ENCODE data around the gene RNF207.

Gene RNF207

DNA sequence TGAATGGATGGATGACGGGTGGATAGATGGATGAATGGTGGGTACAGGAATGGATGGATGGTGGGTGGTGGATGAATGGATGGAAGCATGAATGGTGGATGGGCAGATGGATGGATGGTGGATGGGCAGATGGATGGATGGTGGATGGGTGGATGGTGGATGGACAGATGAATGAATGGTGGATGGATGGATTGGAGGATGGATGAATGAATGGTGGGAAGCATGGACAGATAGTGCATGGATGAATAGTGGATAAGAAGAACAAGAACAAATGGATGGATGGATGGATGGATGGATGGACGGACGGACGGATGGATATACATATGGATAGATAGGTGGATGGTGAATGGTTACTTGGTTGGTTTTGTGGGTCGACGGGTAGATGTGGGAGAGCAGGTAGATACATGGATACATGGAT is 30.5 kb upstream of the RNF207 start:
- no peak for DNase-seq

DNA sequence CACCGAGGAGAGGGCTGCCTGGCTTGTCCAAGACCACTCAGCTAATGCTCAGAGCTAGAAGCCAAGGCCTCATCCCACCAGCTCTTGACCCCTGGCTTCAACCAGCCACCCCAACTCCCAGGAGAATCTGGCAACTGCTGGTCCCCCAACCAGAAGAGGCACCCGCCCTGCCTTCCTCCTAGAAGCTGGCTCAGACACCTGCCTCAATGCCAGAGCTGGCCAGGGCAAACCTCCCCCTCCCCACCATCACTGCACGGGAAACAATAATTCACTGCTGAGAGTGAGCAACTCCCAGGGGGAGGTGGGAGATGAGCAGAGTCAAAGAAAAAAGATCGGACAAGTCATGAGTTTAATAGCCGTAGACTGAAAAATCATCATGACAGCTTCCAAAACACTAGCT is 29.1 kb upstream of the RNF207 start:
- no peak for DNase-seq

DNA sequence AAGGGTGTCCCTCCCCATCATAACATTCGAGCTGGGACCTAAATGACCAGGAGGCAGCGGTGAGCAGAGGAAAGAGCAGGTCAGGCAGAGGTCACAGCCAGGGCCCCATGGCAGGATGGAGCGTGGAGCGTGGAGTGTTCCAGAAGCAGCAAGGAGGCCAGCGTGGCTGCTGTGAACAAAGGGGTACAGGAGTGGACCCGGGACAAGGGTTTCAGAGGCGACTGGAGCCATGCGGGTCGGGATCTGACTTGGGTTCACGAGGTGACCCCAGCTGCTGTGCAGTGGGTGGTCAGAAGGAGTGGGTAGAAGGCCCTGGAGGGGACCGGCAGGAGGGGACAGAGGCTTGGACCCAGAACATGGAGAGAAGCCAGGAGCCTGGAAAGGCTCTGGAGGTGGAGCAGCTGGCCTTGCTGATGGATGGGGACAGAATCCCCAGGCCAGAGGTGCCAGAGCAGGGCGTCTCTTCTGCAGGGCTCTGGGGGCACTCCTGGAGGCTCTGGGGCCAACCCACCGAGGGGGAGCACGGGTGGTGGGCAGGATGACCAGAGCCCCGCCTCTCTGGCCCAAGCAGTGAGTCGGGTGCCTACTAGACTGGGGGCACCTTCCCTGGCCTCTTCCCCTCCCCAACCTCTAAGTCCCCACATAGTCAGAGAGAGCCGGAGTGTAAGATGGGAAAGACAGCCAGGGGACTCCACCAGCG is 28.1 kb upstream of the RNF207 start:
- DNase-seq, result no peak

DNA sequence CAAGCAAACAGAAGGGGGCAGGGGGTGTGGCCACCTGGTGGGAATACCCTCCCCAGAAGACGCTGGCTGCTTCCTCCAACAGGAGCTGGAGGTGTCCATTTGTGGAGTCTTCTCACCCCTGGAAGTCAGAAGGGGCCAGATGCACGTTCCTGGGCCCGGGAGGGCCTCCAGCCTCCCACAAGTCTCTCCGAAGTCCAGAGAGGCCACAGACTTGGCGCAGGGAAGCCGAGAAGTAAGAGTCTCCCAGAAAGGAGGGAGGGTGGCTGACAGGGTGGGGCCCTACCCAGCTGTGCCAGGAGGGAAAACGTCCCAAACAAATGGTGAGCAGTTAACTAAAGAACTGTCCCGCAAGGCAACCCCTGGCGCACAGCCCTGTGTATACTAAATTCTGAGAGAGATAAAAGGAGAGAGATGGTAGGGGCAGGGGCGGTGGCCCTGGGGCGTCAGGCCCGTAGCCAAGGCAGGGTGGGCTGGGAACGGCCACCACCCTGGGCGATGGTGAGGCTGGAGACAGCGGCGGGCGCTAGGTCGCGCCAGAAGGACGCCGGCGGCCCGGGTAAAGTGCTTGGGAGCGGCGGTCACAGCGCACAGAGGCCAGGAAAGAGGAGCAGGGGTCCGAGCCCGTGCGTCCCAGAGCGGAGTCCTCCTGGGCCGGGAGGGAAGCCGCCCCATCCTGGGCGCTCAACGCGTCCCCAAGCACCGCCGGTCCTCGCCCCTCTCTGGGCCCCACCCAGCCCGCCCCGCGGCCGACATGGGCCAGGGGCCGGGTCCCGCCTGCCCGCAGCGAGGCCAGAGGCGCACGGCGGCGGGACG is 27.0 kb upstream of the RNF207 start:
- DNase-seq, result no peak

GRCh38 chr1:6179564-6180175 is 26.2 kb upstream of the RNF207 start:
- no peak for DNase-seq

- no peak for DNase-seq
Measured at GRCh38 chr1:6180268-6180706, 25.6 kb upstream of the RNF207 start, which contains the start of gene CHD5. CHD5 (minus strand) TSS chr1:6180321; CDS start chr1:6180023, 298 bp downstream.

DNA sequence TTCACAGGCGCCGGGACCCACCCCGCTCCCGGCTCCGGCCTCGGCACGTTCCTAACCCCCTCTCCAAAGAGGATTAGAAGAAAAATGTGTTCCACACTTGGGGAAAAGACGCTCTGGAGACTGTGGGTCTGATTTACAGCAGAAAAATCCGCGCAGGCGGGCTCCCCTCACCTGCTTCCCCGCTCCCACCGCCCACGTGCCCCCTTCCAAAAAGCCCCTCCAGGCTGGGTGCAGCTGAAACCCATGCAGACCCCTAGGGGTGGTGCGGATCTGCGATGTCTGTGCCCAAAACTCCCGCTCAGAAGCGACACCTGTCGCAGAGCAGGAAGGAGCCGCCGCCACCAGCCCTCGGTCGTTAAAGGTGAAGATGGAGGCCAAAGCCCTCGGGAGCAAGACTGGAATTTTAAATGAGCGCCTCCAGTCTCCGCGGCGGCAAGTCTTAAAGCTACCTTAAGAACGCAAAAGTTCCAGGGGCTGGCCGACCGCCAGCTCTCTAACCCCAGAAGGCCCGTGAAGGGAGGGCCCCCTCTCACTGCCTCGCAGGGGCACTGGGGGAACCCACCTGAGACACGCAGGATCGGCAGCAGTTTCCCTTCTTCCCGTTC is 25.1 kb upstream of the RNF207 start:
- DNase-seq, result no peak

GRCh38 chr1:6181347-6181770 is 24.6 kb upstream of the RNF207 start:
- no peak for DNase-seq

GRCh38 chr1:6183520-6183989 is 22.4 kb upstream of the RNF207 start:
- no peak for DNase-seq

GRCh38 chr1:6184083-6184783 is 21.7 kb upstream of the RNF207 start:
- no peak for DNase-seq

DNA sequence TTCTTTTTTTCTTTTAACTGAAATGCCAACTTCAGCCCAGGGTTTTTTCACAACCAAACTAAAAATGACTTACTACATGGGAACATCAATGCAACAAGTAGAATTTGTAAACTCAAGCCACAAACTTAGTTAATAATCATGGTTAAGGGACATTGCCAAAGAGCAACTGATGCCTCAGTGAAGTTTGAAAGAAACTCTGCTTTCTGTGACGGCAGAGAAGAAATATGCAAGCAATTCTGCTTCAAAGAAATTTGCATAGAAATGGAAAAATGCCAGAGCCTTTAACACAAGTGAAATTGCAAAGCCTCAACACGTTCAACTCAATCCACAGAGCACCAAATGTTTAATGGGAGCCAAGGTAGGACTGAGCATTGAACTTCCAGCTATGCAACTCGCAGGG is 20.8 kb upstream of the RNF207 start:
- DNase-seq, result no peak

- DNase-seq, result peak in 1 of 2 donors; percentile 37
Measured at GRCh38 chr1:6185635-6186382, 20.1 kb upstream of the RNF207 start.

- no peak for DNase-seq
Measured at GRCh38 chr1:6188466-6188865, 17.5 kb upstream of the RNF207 start.

DNA sequence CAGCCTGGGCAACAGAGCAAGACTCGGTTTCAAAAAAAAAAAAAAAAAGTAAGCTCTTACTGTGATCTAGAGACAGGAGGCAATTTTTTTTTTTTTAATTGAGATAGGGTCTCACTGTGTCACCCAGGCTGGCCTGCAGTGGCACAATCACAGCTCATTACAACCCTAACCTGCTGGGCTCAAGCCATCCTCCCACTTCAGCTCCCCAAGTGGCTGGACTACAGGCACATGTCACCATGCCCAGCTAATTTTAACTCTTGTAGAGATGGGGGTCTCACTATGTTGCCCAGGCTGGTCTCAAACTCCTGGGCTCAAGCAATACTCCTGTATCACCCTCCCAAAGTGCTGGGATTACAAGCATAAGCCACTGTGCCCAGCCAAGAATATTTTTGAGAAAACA is 14.0 kb upstream of the RNF207 start:
- DNase-seq, result no peak

- DNase-seq, result no peak
Measured at GRCh38 chr1:6197746-6198427, 8.0 kb upstream of the RNF207 start.

DNA sequence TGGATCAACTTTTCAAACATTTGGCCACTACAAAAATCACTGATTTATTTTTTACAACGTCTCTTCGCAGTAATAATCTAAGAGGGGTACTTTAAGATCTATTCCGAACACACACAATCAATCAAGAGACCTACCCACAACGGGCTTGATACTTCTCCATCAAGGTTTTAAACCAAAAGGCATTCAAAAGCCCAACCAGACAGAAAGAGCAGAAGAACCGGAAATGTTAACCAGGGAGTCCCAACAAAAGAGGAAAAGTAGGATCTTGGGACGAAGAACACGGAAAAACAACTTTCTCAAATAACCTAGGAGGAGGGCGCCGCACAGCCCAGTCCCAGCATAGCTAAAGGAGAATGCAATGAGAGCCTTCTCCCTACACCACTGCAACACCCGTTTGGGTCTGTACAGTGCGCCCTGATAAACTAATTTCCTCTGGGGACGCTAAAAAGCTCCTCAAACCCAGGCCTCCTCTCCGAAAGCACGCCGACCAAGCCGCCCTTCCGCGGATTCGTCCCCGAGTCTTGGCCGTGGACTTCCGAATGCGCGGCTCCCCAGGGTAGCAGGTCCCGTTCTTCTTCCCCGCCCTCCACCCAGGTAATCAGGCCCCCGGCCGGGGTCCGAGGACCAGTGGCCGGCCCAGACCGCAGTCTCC is 7.1 kb upstream of the RNF207 start:
- DNase-seq, result peak in 1 of 2 donors; percentile 11

- peak; percentile 97 for DNase-seq
Measured at GRCh38 chr1:6199298-6200187, 6.4 kb upstream of the RNF207 start, which contains the start of gene RPL22. RPL22 (minus strand) TSS chr1:6199595; CDS start chr1:6199573, 22 bp downstream.

DNA sequence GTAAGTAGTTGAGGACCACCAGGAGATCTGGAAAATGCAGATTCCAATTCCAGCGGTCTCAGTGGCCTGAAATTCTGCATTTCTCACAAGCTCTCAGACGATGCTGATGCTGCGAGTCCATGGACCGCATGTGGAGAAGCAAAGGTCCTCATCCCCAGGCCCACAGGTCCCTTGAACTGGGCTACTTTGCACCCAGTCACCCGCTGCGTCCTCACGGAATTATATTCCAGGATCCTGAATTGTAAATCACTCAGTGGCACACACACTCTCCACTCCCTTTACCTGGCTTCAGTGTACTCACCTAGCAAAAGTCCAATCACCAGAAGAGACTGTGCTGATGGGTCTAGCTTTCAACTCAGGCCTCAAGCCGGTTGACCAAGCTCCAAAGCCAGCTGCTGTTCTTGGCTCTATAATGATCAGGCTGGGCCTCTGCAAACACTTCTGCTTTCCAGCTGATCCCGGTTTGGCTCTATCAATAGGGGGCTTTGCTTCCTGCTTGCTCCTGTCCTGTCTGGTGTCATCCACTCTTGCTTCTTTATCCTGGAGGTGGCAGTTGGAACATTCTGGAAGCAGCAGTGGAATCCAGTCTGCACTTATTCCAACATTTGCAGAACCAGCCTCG is 5.6 kb upstream of the RNF207 start:
- DNase-seq, result no peak

- DNase-seq, result no peak
Measured at GRCh38 chr1:6202256-6202655, 3.7 kb upstream of the RNF207 start.

Measured in CD4-positive, alpha-beta T cell treated with Interleukin-1 beta for 1 hour (primary cell).